Mesenchymal stem cell (in vitro differentiated cells and primary cell): ENCODE results near the gene ITGB4.

Experiments
- DNase-seq: peaks from one replicate; pipeline ENCODE4 v3.0.0-alpha.2; 2013
- H2AFZ ChIP-seq: one replicate; pipeline ENCODE4 v1.6.1; 2013; ENCODE audit warnings: low read depth, mild to moderate bottlenecking, control low read depth, inconsistent platforms, low read length, moderate library complexity
- H2AK5ac ChIP-seq: 2 replicates; pipeline ENCODE4 v1.6.1; 2013; ENCODE audit warnings: low read length, moderate library complexity, mild to moderate bottlenecking, inconsistent platforms; ENCODE audit not compliant: severe bottlenecking
- H2BK120ac ChIP-seq: one replicate; pipeline ENCODE4 v1.6.1; 2013; ENCODE audit warnings: low read depth, mild to moderate bottlenecking, inconsistent platforms, low read length, moderate library complexity
- H2BK12ac ChIP-seq, 2 experiments: one replicate each; pipeline ENCODE4 v1.6.1; 2013; ENCODE audit warnings: inconsistent platforms in 2 of 2, low read length in 2 of 2, mild to moderate bottlenecking in 2 of 2, moderate library complexity in 2 of 2, control low read depth in 1 of 2
- H2BK15ac ChIP-seq: one replicate; pipeline ENCODE4 v1.6.1; 2013; ENCODE audit warnings: mild to moderate bottlenecking, low read depth, inconsistent platforms; ENCODE audit not compliant: poor library complexity, severe bottlenecking
- H2BK5ac ChIP-seq: 2 replicates; pipeline ENCODE4 v1.6.1; 2013; ENCODE audit warnings: low read depth, mild to moderate bottlenecking, low read length, control low read depth, inconsistent platforms; ENCODE audit not compliant: poor library complexity, severe bottlenecking
- H3K14ac ChIP-seq, 2 experiments: one replicate each; pipeline ENCODE4 v1.6.1; 2013; ENCODE audit warnings: inconsistent platforms in 2 of 2, low read length in 2 of 2, control low read depth in 1 of 2, mild to moderate bottlenecking in 1 of 2, moderate library complexity in 1 of 2
- H3K18ac ChIP-seq, 2 experiments: one replicate each; pipeline ENCODE4 v1.6.1; 2013; ENCODE audit warnings: inconsistent platforms in 2 of 2, low read length in 2 of 2, control low read depth in 1 of 2, low read depth in 1 of 2, mild to moderate bottlenecking in 1 of 2
- H3K23ac ChIP-seq, 2 experiments: one replicate each; pipeline ENCODE4 v1.6.1; 2013; ENCODE audit warnings: inconsistent platforms in 2 of 2, low read length in 2 of 2, mild to moderate bottlenecking in 2 of 2, moderate library complexity in 2 of 2, control low read depth in 1 of 2
- H3K27ac ChIP-seq: 2 replicates; pipeline ENCODE4 v1.5.1; 2013; ENCODE audit warnings: mild to moderate bottlenecking, moderate library complexity, low read length, control low read depth, inconsistent platforms; ENCODE audit not compliant: poor library complexity, severe bottlenecking
- H3K27me3 ChIP-seq, 2 experiments: 2 replicates each; pipeline versions ENCODE4 v1.6.1 to v1.7.0; 2013; ENCODE audit warnings: low read length in 2 of 2, mild to moderate bottlenecking in 2 of 2, moderate library complexity in 2 of 2, control low read depth in 1 of 2, inconsistent platforms in 1 of 2; ENCODE audit not compliant: control insufficient read depth in 1 of 2, insufficient read depth in 1 of 2
- H3K36me3 ChIP-seq, 2 experiments: 2 replicates each; pipeline versions ENCODE4 v1.6.1 to v1.7.0; 2013; ENCODE audit warnings: low read length in 2 of 2, control low read depth in 1 of 2, inconsistent platforms in 1 of 2, low read depth in 1 of 2, mild to moderate bottlenecking in 1 of 2; ENCODE audit not compliant: insufficient read depth in 2 of 2, control insufficient read depth in 1 of 2
- H3K4ac ChIP-seq, 2 experiments: one replicate each; pipeline ENCODE4 v1.6.1; 2013; ENCODE audit warnings: inconsistent platforms in 2 of 2, low read length in 2 of 2, mild to moderate bottlenecking in 2 of 2, moderate library complexity in 2 of 2, control low read depth in 1 of 2, low read depth in 1 of 2
- H3K4me1 ChIP-seq: 2 replicates; pipeline ENCODE4 v1.6.1; 2013; ENCODE audit warnings: low read depth, low read length, control low read depth; ENCODE audit not compliant: control insufficient read depth, insufficient read depth
- H3K4me2 ChIP-seq: 2 replicates; pipeline ENCODE4 v1.6.1; 2013; ENCODE audit warnings: low read length, mild to moderate bottlenecking, inconsistent platforms; ENCODE audit not compliant: poor library complexity, severe bottlenecking
- H3K4me3 ChIP-seq, 2 experiments: 2 replicates each; pipeline versions ENCODE4 v1.5.1 to v1.7.0; 2013; ENCODE audit warnings: low read length in 2 of 2, mild to moderate bottlenecking in 2 of 2, control low read depth in 1 of 2, low read depth in 1 of 2; ENCODE audit not compliant: insufficient read depth in 1 of 2
- H3K79me1 ChIP-seq: replicated peaks from 2 replicates; pipeline ENCODE4 v1.6.1; 2013; ENCODE audit warnings: mild to moderate bottlenecking, control low read depth, low read length, inconsistent platforms; ENCODE audit not compliant: poor library complexity, severe bottlenecking
- H3K9ac ChIP-seq: 2 replicates; pipeline ENCODE4 v1.7.0; 2013; ENCODE audit warnings: mild to moderate bottlenecking, low read length, moderate library complexity
- H3K9me3 ChIP-seq: 2 replicates; pipeline ENCODE4 v1.7.0; 2013; ENCODE audit warnings: mild to moderate bottlenecking, low read length; ENCODE audit not compliant: control insufficient read depth
- H4K8ac ChIP-seq: one replicate; pipeline ENCODE4 v1.6.1; 2013; ENCODE audit warnings: inconsistent platforms, mild to moderate bottlenecking, low read length, moderate library complexity
- H4K91ac ChIP-seq: one replicate; pipeline ENCODE4 v1.6.1; 2013; ENCODE audit warnings: mild to moderate bottlenecking, low read length, inconsistent platforms
- WGBS: methylation state at CpG from one replicate; pipeline ENCODE4 v1.1.7; 2013; ENCODE audit warnings: mixed read lengths; 5-methylcytosine and 5-hydroxymethylcytosine counted together

ITGB4 gene

DNA sequence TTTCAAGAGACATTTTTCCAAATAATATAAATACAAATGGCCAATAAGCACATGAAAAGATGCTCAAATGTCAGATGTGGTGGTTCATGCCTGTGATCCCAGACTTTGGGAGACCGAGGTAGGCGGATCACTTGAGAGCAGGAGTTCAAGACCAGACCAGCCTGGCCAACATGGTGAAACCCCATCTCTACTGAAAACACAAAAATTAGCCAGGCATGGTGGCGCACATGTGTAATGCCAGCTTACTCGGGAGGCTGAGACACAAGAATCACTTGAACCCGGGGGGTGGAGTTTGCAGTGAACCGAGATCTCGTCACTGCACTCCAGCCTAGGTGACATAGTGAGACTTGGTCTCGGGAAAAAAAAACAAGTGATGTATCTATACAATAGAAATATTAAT is 46.6 kb downstream of the ITGB4 start:
- Histone ChIP-seq H3K9me3 (no peaks in the 10 kb centered on the region), H2BK5ac (no peak overlapping the region), H2AK5ac (no peak overlapping the region), H2AFZ (no peak overlapping the region), H2BK15ac (no peak overlapping the region), H3K14ac (no peak overlapping the region), H3K27ac (no peak overlapping the region), H3K4me1 (peaks cover 24% of the 10 kb centered on the region), H3K4me2 (no peak overlapping the region), H3K4ac (no peak overlapping the region), H4K91ac (no peak overlapping the region), H3K18ac (no peak overlapping the region), H4K8ac (no peak overlapping the region), H2BK12ac (no peak overlapping the region), H3K36me3 (peaks cover 5 to 8% of the 10 kb centered on the region in 2 experiments), H3K9ac (no peak overlapping the region), H3K79me1 (peaks cover 3% of the 10 kb centered on the region), H3K4me3 (no peak overlapping the region), H2BK120ac (no peak overlapping the region), H3K23ac (no peak overlapping the region), H3K27me3 (no peaks in the 10 kb centered on the region)
- DNase-seq, result no peak
- WGBS, result 98% methylated on average over 6 of the region's 8 CpGs

DNA sequence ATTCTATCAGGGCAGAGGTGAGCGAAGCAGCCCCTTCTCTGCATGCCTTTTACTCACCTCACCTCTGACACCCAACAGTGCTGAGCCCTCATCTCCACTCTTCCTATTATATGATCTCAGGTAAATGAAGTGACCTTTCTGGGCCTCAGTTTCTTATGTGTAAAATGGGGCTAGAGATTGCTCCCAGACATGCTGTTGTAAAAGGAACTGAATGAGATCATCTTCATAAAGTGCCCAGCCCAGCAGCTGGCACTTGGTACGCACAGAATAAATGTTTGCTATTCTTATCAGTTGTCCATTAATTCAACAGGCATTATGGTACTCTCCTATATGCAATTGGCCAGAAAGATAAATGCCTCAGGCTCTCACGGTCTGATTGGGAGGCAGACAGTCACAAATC is 48.3 kb downstream of the ITGB4 start:
- H4K8ac ChIP-seq, result no peak overlapping the region
- H3K27me3 ChIP-seq, result no peaks in the 10 kb centered on the region
- no peak overlapping the region for H2AK5ac ChIP-seq
- H2BK120ac ChIP-seq, result no peak overlapping the region
- no peak overlapping the region for H3K4ac ChIP-seq
- peaks cover 8% of the 10 kb centered on the region for H3K4me1 ChIP-seq
- no peak overlapping the region for H3K14ac ChIP-seq
- H3K4me3 ChIP-seq, result no peak overlapping the region
- H3K23ac ChIP-seq, result no peak overlapping the region
- H2BK5ac ChIP-seq, result no peak overlapping the region
- H3K18ac ChIP-seq, result no peak overlapping the region
- WGBS, result 95% methylated on average over 2 of the region's 3 CpGs
- H3K36me3 ChIP-seq, result peaks cover 3 to 7% of the 10 kb centered on the region in 2 experiments
- H3K9ac ChIP-seq, result no peak overlapping the region
- no peak overlapping the region for H2AFZ ChIP-seq
- no peaks in the 10 kb centered on the region for H3K79me1 ChIP-seq
- H3K4me2 ChIP-seq, result no peak overlapping the region
- no peak overlapping the region for H4K91ac ChIP-seq
- no peaks in the 10 kb centered on the region for H3K9me3 ChIP-seq
- H2BK12ac ChIP-seq, result no peak overlapping the region
- no peak overlapping the region for H2BK15ac ChIP-seq
- no peak for DNase-seq
- no peak overlapping the region for H3K27ac ChIP-seq

DNA sequence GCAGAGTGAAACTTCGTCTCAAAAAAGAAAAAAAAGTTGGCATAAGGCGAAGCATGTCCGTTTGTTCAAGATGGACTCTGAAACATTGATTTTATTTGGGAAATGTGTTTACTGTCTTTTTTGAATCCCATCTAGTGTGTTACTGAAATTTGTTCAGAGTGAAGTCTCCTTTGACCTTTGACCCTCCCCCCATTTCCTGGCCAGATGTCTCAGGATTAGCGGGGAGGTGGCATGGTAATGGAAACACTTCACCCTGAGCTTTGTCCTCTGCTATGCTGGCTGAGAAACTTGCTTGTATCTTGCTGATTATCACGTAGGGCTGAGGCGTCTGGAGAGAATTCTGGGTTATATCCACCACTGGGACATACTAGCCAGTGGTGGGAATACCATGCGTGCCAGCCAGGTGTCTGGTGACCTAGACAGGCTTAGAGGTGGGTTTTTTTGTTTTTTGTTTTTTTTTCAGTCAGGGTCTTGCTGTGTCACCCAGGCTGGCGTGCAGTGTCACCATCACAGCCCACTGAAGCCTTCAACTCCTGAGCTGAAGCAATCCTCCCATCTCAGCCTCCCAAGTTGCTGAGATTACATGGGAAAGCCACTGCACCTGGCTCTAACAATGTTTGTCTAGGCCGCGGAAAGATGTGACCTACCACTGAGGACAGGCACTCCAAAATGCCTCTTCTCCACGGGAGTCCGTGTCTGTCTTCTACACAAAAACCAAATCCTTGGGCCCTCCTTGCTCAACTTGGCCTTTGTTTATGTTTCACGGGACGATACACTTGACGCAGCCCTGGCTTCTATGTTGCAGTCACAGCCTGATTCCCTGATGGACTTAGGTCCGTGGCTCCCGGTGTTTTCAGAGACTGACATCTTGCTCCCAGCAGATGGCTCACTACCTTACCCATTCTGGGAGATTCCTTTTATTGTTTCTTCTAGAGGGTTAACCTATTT is 50.3 kb downstream of the ITGB4 start:
- H3K23ac ChIP-seq, result no peak overlapping the region
- no peak overlapping the region for H4K91ac ChIP-seq
- peaks cover 5% of the 10 kb centered on the region for H3K4me1 ChIP-seq
- peak overlapping the region; percentile 1 for H2BK15ac ChIP-seq
- H3K9me3 ChIP-seq, result no peaks in the 10 kb centered on the region
- WGBS, result 65% methylated on average over 17 of the region's 17 CpGs
- no peak overlapping the region for H3K27ac ChIP-seq
- no peak overlapping the region for H3K14ac ChIP-seq
- H4K8ac ChIP-seq, result no peak overlapping the region
- H2BK120ac ChIP-seq, result no peak overlapping the region
- peak overlapping the region in 1 of 2 experiments; percentile 47 for H2BK12ac ChIP-seq
- no peaks in the 10 kb centered on the region for H3K79me1 ChIP-seq
- no peak overlapping the region for H2AFZ ChIP-seq
- no peak overlapping the region for H3K4ac ChIP-seq
- H3K18ac ChIP-seq, result no peak overlapping the region
- H2AK5ac ChIP-seq, result no peak overlapping the region
- no peak overlapping the region for H3K4me2 ChIP-seq
- H3K36me3 ChIP-seq, result peaks cover 16 to 21% of the 10 kb centered on the region in 2 experiments
- no peak overlapping the region for H2BK5ac ChIP-seq
- H3K9ac ChIP-seq, result no peak overlapping the region
- no peaks in the 10 kb centered on the region for H3K27me3 ChIP-seq
- no peak overlapping the region for H3K4me3 ChIP-seq
- peak; percentile 50 for DNase-seq

DNA sequence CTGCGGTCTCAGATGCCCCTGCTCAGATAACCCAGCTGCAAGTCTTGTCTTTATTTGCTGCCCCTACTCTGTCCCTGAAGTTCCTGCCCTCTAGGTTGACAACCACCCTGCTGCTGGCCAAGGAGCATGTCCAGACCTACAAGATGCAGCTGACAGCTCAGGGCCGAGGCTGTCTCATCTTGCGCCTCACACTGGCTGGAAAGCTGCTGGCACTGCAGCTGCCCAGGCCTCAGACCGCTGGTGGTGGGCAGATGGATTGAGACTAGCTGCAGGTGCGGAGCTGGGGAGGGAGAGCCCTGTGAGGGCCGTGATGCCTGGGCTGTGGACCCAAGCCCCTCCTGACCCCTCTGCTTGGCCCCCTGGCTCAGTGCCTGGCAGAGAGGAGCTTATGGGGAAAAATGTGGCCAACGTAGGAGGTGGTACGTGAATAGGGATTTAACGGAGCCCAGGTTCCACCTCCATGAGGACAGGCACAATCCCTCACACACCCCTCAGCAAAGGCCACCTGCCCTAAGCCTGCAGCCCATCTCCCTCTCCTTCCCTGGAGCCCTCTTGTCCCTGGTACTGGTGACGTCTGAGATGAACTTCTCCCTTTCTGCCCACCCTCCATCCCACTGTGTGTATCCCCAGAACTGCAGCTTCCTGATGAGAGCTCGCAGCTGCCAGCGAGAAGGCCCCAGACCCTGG is 52.0 kb downstream of the ITGB4 start:
- Histone ChIP-seq H2BK12ac (no peak overlapping the region), H3K9me3 (no peaks in the 10 kb centered on the region), H2AFZ (no peak overlapping the region), H3K18ac (no peak overlapping the region), H3K4ac (no peak overlapping the region), H3K4me1 (peaks cover 5% of the 10 kb centered on the region), H3K14ac (no peak overlapping the region), H2BK5ac (no peak overlapping the region), H2AK5ac (no peak overlapping the region), H3K36me3 (peaks cover 16 to 37% of the 10 kb centered on the region in 2 experiments), H3K27ac (no peak overlapping the region), H4K91ac (no peak overlapping the region), H3K79me1 (no peaks in the 10 kb centered on the region), H3K4me3 (no peak overlapping the region), H4K8ac (no peak overlapping the region), H3K27me3 (no peaks in the 10 kb centered on the region), H3K23ac (no peak overlapping the region), H2BK15ac (no peak overlapping the region), H2BK120ac (no peak overlapping the region), H3K9ac (no peak overlapping the region), H3K4me2 (no peak overlapping the region)
- WGBS, result 92% methylated on average over 12 of the region's 12 CpGs
- DNase-seq, result no peak
